Stimulated activated CD4-positive, alpha-beta T cell treated with anti-CD3 and anti-CD28 coated beads, Interleukin-1b, Interleukin-23, amount 100 ng/mL, for 48 hours (primary cell): ENCODE measurements around the gene SYNGR3.
"Not testable (repeated sequence)": the region's sequence is repeated elsewhere in the genome, so short reads cannot be mapped to it uniquely, and the experiment has no call there.

Source experiments
- DNase-seq: peaks from one replicate; pipeline ENCODE4 v3.0.0-alpha.2; 2020

The SYNGR3 gene

GRCh38 chr16:1959269-1960039 is 30.3 kb upstream of the SYNGR3 start, which contains the start of gene NDUFB10:
TSS of gene NDUFB10 (plus strand) at chr16:1959538. CDS start at chr16:1959625, 87 bp downstream.
- peak; percentile 90 for DNase-seq

DNA sequence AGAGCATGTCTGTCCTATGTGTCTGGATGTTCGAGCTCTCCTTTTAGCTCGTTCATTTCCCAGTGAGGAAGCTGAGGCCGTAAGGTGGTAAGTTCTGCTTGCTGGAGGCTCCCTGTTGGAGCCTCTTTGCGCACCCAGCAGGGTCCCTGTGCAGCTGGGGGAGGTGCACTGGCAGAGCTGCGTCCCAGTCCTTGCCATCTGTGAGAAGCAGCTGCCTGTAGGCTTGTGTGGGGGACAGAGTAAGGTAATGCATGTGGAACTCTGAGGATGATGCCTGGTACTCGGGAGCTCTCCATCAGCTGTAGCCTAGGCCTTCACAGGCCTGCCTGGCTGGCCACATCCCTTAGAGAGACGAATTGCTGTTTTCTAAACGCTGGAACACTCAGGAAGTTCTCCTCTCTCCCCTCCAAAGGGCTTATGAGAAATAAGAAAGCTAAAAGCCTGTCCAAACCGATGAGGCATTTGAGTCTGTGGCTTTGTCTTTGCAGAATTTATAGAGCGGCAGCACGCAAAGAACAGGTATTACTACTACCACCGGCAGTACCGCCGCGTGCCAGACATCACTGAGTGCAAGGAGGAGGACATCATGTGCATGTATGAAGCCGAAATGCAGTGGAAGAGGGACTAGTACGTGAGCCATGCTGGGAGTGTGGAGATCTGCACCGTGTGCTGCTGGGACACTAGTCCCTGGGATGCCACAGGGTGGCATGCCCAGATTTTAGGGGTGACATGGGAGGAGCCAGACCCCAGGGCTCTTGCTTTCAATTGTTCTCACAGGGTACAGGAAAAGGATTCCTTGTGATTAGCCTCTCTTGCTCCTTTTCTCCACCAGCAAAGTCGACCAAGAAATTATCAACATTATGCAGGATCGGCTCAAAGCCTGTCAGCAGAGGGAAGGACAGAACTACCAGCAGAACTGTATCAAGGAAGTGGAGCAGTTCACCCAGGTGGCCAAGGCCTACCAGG is 28.8 kb upstream of the SYNGR3 start:
- DNase-seq: peak; percentile 68

GRCh38 chr16:1961651-1962067 is 28.1 kb upstream of the SYNGR3 start:
- DNase-seq: peak; percentile 42

- DNase-seq: not testable (repeated sequence)
Observed at GRCh38 chr16:1962161-1963153, 27.3 kb upstream of the SYNGR3 start.

DNA sequence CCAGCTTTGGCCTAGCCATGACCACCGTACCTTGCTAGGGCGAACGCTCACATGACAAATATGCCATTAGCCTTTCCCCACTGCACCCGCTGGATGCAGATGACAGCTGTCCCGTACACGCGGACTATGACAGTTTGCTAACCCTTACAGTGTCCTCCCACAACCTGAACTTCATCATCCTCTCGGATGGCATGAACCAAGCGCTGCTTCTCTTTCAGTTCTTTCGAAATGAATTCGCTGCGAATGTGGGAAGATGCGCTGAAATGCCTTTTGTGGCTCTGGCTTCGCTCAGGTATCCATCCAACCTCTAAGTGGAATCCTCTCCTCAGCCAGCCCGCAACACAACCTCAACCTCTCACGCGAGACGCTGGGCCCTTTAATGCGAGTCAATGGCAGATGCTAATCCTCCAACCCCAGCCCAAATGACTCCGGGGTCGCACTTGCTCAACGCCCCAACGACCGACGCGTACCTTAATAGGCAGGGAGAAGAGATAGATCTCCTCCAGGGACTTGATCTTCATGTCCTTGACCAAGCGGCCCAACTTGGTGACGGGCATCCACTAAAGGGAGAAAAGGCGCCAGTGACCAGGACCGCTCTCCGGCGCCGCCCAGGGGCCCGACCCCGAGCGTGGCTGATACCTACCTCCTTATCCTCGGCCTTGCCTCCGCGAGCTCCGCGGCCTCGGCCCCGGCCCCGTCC is 25.8 kb upstream of the SYNGR3 start:
- DNase-seq: peak; percentile 44

DNA sequence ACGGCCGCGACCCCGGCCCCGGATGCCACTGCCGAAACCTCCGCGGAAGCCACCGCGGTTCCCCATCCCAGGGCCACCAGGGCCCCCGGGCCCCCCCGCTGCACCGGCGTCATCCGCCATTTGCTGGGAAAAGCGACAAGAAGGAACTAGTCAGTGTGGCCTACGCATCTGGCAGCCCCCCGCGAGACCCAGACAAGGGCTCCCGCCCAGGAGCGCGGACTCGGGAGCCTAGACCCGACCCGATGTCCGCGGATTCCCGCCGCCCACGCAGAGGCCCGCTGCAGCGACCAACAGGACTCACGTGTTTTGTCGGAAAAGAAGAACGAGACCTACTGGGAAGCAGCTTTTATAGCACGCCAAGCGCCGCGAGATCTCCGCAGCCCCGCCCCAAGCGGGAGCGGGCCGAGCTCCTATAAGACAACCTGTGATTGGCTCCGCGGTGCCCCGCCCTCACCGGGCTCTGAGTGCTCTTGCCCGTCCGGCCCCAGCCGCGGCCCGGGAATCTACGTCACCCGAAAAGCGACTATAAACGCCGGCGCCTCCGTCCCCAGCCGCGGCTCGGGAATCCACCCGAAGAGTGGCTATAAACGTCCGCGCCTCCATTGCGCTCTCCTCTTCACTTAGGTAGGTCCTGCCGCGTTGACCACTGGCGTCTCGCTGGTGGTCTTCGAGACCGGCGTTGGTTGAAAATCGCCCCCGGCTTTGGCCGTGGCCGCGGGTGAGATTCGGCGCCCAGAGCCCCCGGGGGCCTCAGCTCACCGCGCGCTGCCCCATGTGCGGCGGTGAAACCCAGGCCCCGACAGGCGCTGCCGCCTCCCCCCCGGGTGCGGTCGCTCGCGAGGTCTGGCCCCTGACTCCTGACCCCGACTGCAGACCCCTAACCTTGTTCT is 25.0 kb upstream of the SYNGR3 start, which contains the start of gene RPS2:
Gene RPS2, minus strand, starts transcription at position 321 of the 890 bp plus-strand sequence. Its CDS starts 201 bp downstream, at position 120.
- DNase-seq: peak; percentile 99

DNA sequence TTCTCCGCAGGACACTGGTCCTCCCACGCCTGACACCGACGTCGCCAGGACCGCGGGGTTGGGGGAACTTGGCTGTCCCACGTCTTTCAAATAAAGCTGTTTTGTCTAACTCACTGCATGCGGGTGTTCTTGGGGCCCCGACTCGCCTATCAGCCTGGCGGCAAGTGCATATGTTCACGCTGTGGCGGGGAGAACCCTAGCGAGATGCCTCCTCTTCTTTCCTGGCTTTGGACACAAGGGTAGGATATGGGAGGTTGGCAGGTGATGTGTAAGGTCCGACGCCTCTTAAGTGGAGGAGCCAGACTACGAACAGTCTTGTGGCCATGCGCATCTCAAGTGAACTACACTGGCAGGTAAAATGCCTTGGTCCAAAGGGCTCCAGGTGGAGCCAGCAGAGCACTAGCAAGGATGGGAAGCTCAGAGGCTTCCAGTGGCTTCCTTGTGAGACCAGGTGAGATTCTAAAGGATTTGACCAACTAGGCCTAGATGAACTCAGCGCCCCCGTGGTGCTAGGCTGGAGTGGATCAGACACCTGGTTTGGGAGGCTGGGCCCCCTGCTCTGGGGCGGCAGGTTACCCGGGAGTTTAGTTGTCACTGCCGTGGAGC is 24.3 kb upstream of the SYNGR3 start:
- DNase-seq: peak; percentile 22

- no peak for DNase-seq
Observed at GRCh38 chr16:1966460-1966859, 23.3 kb upstream of the SYNGR3 start, which contains the start of gene RNF151. TSS of gene RNF151 (plus strand) at chr16:1966856. CDS start at chr16:1966882, 26 bp downstream.

GRCh38 chr16:1968146-1968953 is 21.4 kb upstream of the SYNGR3 start:
- DNase-seq: no peak

DNA sequence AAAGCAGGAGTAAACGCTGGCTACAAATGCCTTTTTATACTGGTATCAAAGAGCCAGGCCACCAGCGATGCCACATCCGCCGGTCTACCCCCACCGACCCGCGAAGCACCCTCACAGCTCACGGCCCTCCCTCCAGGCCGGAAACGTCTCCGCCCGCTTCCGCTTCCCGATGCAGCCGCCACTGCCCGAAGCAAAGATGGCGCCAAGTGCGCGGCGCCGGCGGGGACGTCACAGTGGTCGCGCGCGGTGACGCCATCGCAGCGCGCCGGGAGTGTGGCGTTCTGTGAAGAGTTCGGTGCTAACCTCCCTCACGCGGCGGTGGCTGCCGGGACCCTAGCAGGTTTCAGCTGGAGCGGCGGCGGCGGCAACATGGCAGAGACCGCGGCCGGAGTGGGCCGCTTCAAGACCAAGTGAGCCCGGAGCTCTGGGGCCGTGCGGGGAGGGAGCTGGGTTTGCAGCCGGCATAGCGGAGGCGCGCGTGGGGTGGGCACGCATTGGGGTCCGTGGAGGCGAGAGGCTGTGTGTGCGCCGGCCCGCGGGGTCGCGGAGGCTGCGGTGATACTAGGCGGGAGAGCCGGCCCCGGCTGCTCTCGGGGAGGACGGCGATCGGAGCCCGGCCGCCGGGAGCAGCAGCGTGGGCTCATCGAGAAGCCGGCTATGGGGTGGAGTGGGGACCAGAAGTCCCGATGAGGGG is 17.8 kb upstream of the SYNGR3 start, which contains the start of gene TBL3:
Gene TBL3, plus strand, starts transcription at position 258 of the 694 bp plus-strand sequence. Its CDS starts 112 bp downstream, at position 370.
- DNase-seq: peak; percentile 96

DNA sequence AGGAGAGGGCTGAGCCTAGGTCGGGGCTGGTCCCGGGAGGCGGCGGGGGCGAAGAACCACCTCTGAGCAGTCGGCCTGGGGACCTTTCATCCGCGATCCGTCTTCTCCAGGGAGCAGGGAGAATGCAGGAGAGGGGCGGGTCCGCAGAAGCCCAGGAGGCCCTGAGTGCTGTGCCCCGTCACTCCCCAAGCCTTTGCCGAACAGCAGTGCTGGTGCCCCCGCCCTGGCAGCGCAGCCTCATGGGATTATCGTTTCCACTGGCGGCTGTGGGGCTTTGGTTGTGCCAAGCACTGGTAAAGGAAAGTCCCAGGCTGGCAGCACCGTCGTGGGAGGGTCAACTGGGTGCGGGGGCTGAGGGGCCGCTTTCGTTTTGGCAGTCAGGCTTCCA is 17.3 kb upstream of the SYNGR3 start:
- peak; percentile 29 for DNase-seq

DNA sequence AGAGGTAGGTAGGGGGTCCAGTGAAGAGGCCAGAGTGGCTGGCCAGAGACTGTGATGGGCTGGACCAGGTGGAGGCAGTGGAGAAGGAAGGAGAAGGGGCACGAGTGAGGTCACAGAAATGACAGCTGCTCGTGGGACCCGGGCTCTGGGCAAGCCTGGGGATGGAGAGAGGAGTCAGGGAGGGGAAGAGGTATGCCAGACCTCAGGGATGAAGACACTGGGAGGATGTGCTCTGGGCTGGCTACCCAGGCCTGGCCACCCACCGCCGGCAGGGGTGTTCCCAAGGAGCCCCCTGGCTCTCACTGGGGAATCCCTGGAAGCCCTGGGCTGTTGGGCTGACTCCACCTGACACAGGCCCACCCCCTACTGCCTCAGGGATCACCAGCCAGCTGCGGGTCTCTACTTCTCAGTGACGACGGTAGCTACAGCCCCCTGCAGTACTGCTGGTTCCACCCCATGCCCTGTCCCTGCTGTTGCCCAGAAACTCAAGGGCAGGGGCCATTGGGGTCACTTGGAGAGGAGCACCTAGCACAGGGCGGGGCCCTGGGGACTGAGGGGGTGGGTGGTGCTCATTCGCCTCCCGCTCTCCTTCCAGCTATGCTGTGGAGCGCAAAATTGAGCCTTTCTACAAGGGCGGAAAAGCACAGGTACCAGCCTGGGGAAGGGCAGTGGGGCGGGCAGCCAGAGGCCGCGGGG is 16.2 kb upstream of the SYNGR3 start:
- no peak for DNase-seq

GRCh38 chr16:1974157-1975070 is 15.4 kb upstream of the SYNGR3 start:
- DNase-seq: no peak

GRCh38 chr16:1975432-1976215 is 14.1 kb upstream of the SYNGR3 start:
- no peak for DNase-seq

DNA sequence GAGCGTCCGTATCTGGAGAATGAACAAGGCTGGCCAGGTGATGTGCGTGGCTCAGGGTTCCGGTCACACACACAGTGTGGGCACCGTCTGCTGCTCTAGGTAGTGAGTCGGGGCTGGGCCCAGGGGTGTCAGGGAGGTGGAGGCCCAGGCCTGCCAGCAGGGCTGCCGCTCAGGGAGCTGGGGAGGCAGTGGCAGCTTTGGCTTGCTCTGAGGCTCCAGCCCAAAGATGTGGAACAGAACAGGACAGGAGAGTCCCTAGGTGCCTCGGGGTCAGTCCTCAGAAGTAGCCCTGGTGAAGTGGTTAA is 13.6 kb upstream of the SYNGR3 start:
- no peak for DNase-seq
